ENCODE data around the gene SMC6.

The SMC6 gene

GRCh38 chr2:17616405-17616804, 137.2 kb downstream of the SMC6 start:
- no peak for TF ChIP-seq CTCF (IDR thresholded peaks at IDR 0.05; ENCODE audit: low read depth, low read length, missing control alignments)
- no peak for DNase-seq (ENCODE audit: extremely low read depth, low read depth)
- H3K4me3 ChIP-seq (replicated peaks; ENCODE audit: low read depth, low read length): no peak overlapping the region

- H3K4me3 ChIP-seq (replicated peaks; ENCODE audit: low read depth, low read length): no peak overlapping the region
- no peak for TF ChIP-seq CTCF (IDR thresholded peaks at IDR 0.05; ENCODE audit: low read depth, low read length, missing control alignments)
- DNase-seq (ENCODE audit: extremely low read depth, low read depth): peak; percentile 42
Observed at GRCh38 chr2:17615728-17616351, 137.8 kb downstream of the SMC6 start.

GRCh38 chr2:17615147-17615546, 138.5 kb downstream of the SMC6 start:
- H3K4me3 ChIP-seq (replicated peaks; ENCODE audit: low read depth, low read length): no peak overlapping the region
- DNase-seq (ENCODE audit: extremely low read depth, low read depth): no peak
- no peak for TF ChIP-seq CTCF (IDR thresholded peaks at IDR 0.05; ENCODE audit: low read depth, low read length, missing control alignments)

- no peak for TF ChIP-seq CTCF (IDR thresholded peaks at IDR 0.05; ENCODE audit: low read depth, low read length, missing control alignments)
- no peak overlapping the region for H3K4me3 ChIP-seq (replicated peaks; ENCODE audit: low read depth, low read length)
- no peak for DNase-seq (ENCODE audit: extremely low read depth, low read depth)
Observed at GRCh38 chr2:17614174-17614930, 139.3 kb downstream of the SMC6 start.

Measured in HFF-Myc (cell line).